H9 (cell line): ENCODE results near the gene SRCAP. TPM values are rescaled to one million over a fixed set of nuclear protein-coding genes. Genes with fewer than 3 reads are reported as not detected.

Source experiments
- DNase-seq: peaks from one replicate; pipeline ENCODE4 v3.0.0-alpha.2; 2017
- H2AFZ ChIP-seq: one replicate; pipeline ENCODE4 v1.6.1; 2013; ENCODE audit warnings: mild to moderate bottlenecking, low read length, control low read depth, moderate library complexity
- H2AK5ac ChIP-seq: 2 replicates; pipeline ENCODE4 v1.6.1; 2013; ENCODE audit warnings: low read length, control low read depth, mixed read lengths; ENCODE audit not compliant: insufficient read length
- H2BK120ac ChIP-seq: one replicate; pipeline ENCODE4 v1.6.1; 2013; ENCODE audit warnings: low read depth, mild to moderate bottlenecking, low read length, control low read depth, inconsistent platforms; ENCODE audit not compliant: poor library complexity, severe bottlenecking
- H2BK12ac ChIP-seq: 2 replicates; pipeline ENCODE4 v1.6.1; 2013; ENCODE audit warnings: low read length, control low read depth, mixed read lengths, low read depth; ENCODE audit not compliant: insufficient read length
- H2BK15ac ChIP-seq: 2 replicates; pipeline ENCODE4 v1.6.1; 2013; ENCODE audit warnings: low read depth, low read length, control low read depth
- H2BK20ac ChIP-seq: one replicate; pipeline ENCODE4 v1.6.1; 2013; ENCODE audit warnings: low read depth, mild to moderate bottlenecking, low read length, control low read depth, inconsistent platforms; ENCODE audit not compliant: poor library complexity, severe bottlenecking
- H2BK5ac ChIP-seq: 2 replicates; pipeline ENCODE4 v1.6.1; 2013; ENCODE audit warnings: low read length, control low read depth, mixed read lengths; ENCODE audit not compliant: insufficient read length
- H3K14ac ChIP-seq: 2 replicates; pipeline ENCODE4 v1.6.1; 2013; ENCODE audit warnings: low read length, control low read depth; ENCODE audit not compliant: insufficient read depth
- H3K18ac ChIP-seq: 2 replicates; pipeline ENCODE4 v1.6.1; 2013; ENCODE audit warnings: low read depth, mild to moderate bottlenecking, mixed read lengths, low read length, control low read depth; ENCODE audit not compliant: insufficient read length
- H3K23ac ChIP-seq: 2 replicates; pipeline ENCODE4 v1.6.1; 2013; ENCODE audit warnings: low read length, control low read depth, mixed read lengths, low read depth; ENCODE audit not compliant: insufficient read length
- H3K23me2 ChIP-seq: 2 replicates; pipeline ENCODE4 v1.6.1; 2013; ENCODE audit warnings: low read depth, mild to moderate bottlenecking, mixed read lengths, low read length, control low read depth; ENCODE audit not compliant: insufficient read length, poor library complexity, severe bottlenecking
- H3K27ac ChIP-seq: 2 replicates; pipeline ENCODE4 v1.5.1; 2013; ENCODE audit warnings: low read length, control low read depth, mixed read lengths, low read depth; ENCODE audit not compliant: insufficient read length
- H3K27me3 ChIP-seq: 2 replicates; pipeline ENCODE4 v1.6.1; 2013; ENCODE audit warnings: low read length, control low read depth, inconsistent platforms; ENCODE audit not compliant: insufficient read depth
- H3K4ac ChIP-seq: 2 replicates; pipeline ENCODE4 v1.6.1; 2013; ENCODE audit warnings: low read depth, mild to moderate bottlenecking, control low read depth, inconsistent platforms, low read length, moderate library complexity
- H3K4me1 ChIP-seq: 2 replicates; pipeline ENCODE4 v1.6.1; 2013; ENCODE audit warnings: low read length, control low read depth, inconsistent platforms; ENCODE audit not compliant: insufficient read depth
- H3K4me2 ChIP-seq: 2 replicates; pipeline ENCODE4 v1.6.1; 2013; ENCODE audit warnings: low read length, control low read depth, mixed read lengths; ENCODE audit not compliant: insufficient read length, insufficient read depth
- H3K56ac ChIP-seq: 2 replicates; pipeline ENCODE4 v1.6.1; 2013; ENCODE audit warnings: low read depth, mild to moderate bottlenecking, mixed read lengths, low read length, control low read depth; ENCODE audit not compliant: insufficient read length
- H3K79me1 ChIP-seq: 2 replicates; pipeline ENCODE4 v1.6.1; 2013; ENCODE audit warnings: low read depth, mild to moderate bottlenecking, moderate library complexity, low read length, control low read depth, inconsistent platforms; ENCODE audit not compliant: insufficient read depth, poor library complexity, severe bottlenecking
- H3K79me2 ChIP-seq: 2 replicates; pipeline ENCODE4 v1.6.1; 2013; ENCODE audit warnings: low read length, control low read depth, inconsistent platforms; ENCODE audit not compliant: insufficient read depth
- H3K9ac ChIP-seq: 2 replicates; pipeline ENCODE4 v1.6.1; 2013; ENCODE audit warnings: low read length, control low read depth, mixed read lengths; ENCODE audit not compliant: insufficient read length; ENCODE audit errors: extremely low read depth
- H3K9me3 ChIP-seq: one replicate; pipeline ENCODE4 v1.6.1; 2013; ENCODE audit warnings: low read depth, low read length, inconsistent platforms; ENCODE audit not compliant: control insufficient read depth
- H3T11ph ChIP-seq: one replicate; pipeline ENCODE4 v1.6.1; 2013; ENCODE audit warnings: mild to moderate bottlenecking, low read length, control low read depth, inconsistent platforms
- H4K20me1 ChIP-seq: one replicate; pipeline ENCODE4 v1.6.1; 2013; ENCODE audit not compliant: control insufficient read depth, insufficient read length, insufficient read depth
- H4K5ac ChIP-seq: 2 replicates; pipeline ENCODE4 v1.6.1; 2013; ENCODE audit warnings: low read depth, mild to moderate bottlenecking, mixed read lengths, low read length, control low read depth; ENCODE audit not compliant: insufficient read length
- H4K8ac ChIP-seq: replicated peaks from 2 replicates; pipeline ENCODE4 v1.6.1; 2013; ENCODE audit warnings: low read length, control low read depth, mixed read lengths, low read depth; ENCODE audit not compliant: insufficient read length
- H4K91ac ChIP-seq: 2 replicates; pipeline ENCODE4 v1.6.1; 2013; ENCODE audit warnings: low read depth, mild to moderate bottlenecking, moderate library complexity, mixed read lengths, low read length, control low read depth; ENCODE audit not compliant: insufficient read length
- H3K27ac Mint-ChIP-seq, 3 experiments: 2 replicates in 2 of 3; 3 replicates in 1 of 3; pipeline ENCODE4 v1.8.0; 2020 to 2021; ENCODE audit warnings: mixed read lengths in 3 of 3, mild to moderate bottlenecking in 1 of 3, moderate library complexity in 1 of 3
- H3K27me3 Mint-ChIP-seq: 2 replicates; pipeline ENCODE4 v1.8.0; 2021; ENCODE audit warnings: low read depth, mild to moderate bottlenecking, moderate library complexity, mixed read lengths
- H3K36me3 Mint-ChIP-seq, 3 experiments: 2 replicates in 2 of 3; 3 replicates in 1 of 3; pipeline ENCODE4 v1.8.0; 2020 to 2021; ENCODE audit warnings: low read depth in 3 of 3, mixed read lengths in 3 of 3; ENCODE audit not compliant: insufficient read depth in 1 of 3
- H3K4me1 Mint-ChIP-seq, 2 experiments: 2 replicates each; pipeline ENCODE4 v1.8.0; 2020; ENCODE audit warnings: mixed read lengths in 2 of 2
- H3K4me3 Mint-ChIP-seq, 2 experiments: 2 replicates in 1 of 2; 3 replicates in 1 of 2; pipeline ENCODE4 v1.8.0; 2020 to 2021; ENCODE audit warnings: mild to moderate bottlenecking in 2 of 2, mixed read lengths in 2 of 2, moderate library complexity in 1 of 2
- H3K9me3 Mint-ChIP-seq, 2 experiments: 2 replicates in 1 of 2; 3 replicates in 1 of 2; pipeline ENCODE4 v1.8.0; 2020; ENCODE audit warnings: mild to moderate bottlenecking in 2 of 2, mixed read lengths in 2 of 2, moderate library complexity in 1 of 2
- CTCF ChIP-seq: fragments of 200-600 bp; sonication (generic); conservative IDR thresholded peaks from 3 replicates; pipeline ENCODE4 v1.8.0; 2021; ENCODE audit warnings: antibody characterized with exemption, mild to moderate bottlenecking
- WGBS: extraction: QIAGEN DNeasy Blood & Tissue Kit; methylation state at CpG from one replicate; pipeline ENCODE4 v1.1.7; 2013; ENCODE audit warnings: missing lambda C conversion rate, low lambda C conversion rate, mixed read lengths; ENCODE audit not compliant: insufficient read length; ENCODE audit errors: extremely low coverage; 5-methylcytosine and 5-hydroxymethylcytosine counted together
- total RNA-seq: library from RNA; stranded (reverse); gene quantifications from 2 replicates; pipeline ENCODE4 v1.2.1, GENCODE V29; 2021

SRCAP gene
- total RNA-seq, 1 experiment from 2014 or later, result 63.1 TPM

- H3K23ac ChIP-seq, result no peak overlapping the region
- no peaks in the 10 kb centered on the region for H3K23me2 ChIP-seq
- no peaks in the 10 kb centered on the region for H3K79me2 ChIP-seq
- no peak overlapping the region for H2BK12ac ChIP-seq
- TF ChIP-seq CTCF, result no peak
- H3K9me3 ChIP-seq, result no peaks in the 10 kb centered on the region
- H3K18ac ChIP-seq, result no peak overlapping the region
- H4K20me1 ChIP-seq, result no peaks in the 10 kb centered on the region
- Mint-ChIP-seq H3K36me3 (peaks cover 73 to 94% (median 87%) of the 10 kb centered on the region in 3 experiments; a peak in 6 of 7 replicates), H3K27me3 (no peaks in the 10 kb centered on the region), H3K4me3 (no peak overlapping the region), H3K9me3 (no peaks in the 10 kb centered on the region), H3K27ac (no peak overlapping the region), H3K4me1 (no peaks in the 10 kb centered on the region)
- H2BK20ac ChIP-seq, result no peak overlapping the region
- H3K79me1 ChIP-seq, result no peaks in the 10 kb centered on the region
- H3K4me1 ChIP-seq, result no peaks in the 10 kb centered on the region
- no peak overlapping the region for H4K5ac ChIP-seq
- no peak overlapping the region for H2BK120ac ChIP-seq
- no peak overlapping the region for H3K9ac ChIP-seq
- H3T11ph ChIP-seq, result no peak overlapping the region
- H2AK5ac ChIP-seq, result no peak overlapping the region
- H3K56ac ChIP-seq, result no peak overlapping the region
- H2AFZ ChIP-seq, result no peak overlapping the region
- no peak overlapping the region for H3K4ac ChIP-seq
- no peak overlapping the region for H3K4me2 ChIP-seq
- no peak overlapping the region for H4K91ac ChIP-seq
- no peak overlapping the region for H4K8ac ChIP-seq
- H2BK5ac ChIP-seq, result no peak overlapping the region
- H3K14ac ChIP-seq, result no peak overlapping the region
- no peak overlapping the region for H3K27ac ChIP-seq
- H2BK15ac ChIP-seq, result no peak overlapping the region
- no CpG with 5 or more reads among the region's 1 CpG for WGBS
- no peak for DNase-seq
- no peaks in the 10 kb centered on the region for H3K27me3 ChIP-seq
These were observed 12.7 kb downstream of the SRCAP start for GRCh38 chr16:30711712-30712111.
